ENCODE measurements around the gene CATSPERD.

DNA sequence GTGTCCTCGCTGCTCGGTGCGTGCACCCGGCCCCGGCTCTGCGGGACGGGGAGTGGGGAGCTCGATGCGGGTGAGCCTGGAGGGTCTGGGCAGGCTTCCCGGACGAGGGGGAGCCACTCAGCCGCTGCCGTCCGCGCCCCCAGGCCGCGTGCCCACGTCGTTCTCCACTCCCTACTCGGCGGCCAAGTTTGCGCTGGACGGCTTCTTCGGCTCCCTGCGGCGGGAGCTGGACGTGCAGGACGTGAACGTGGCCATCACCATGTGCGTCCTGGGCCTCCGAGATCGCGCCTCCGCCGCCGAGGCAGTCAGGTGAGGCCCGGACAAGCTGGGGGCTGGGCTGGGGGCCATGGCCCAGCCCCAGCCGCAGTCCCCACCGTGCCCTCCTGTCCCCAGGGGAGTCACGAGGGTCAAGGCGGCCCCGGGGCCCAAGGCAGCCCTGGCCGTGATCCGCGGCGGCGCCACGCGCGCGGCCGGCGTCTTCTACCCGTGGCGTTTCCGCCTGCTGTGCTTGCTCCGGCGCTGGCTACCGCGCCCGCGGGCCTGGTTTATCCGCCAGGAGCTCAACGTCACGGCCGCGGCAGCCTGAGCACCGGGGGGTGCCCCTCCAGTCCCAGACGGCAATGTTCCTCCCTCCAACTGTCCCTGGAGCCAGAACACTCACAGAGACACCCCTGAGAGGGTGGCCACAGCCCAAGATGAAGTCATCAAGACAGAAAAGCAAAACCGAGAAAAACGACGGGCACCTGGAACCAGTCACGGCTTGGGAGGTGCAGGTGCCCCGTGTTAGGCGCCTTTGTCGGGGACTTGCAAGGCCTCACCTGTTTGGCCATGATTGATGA lies 32.9 kb upstream of the CATSPERD start:
- TF ChIP-seq, protein P1, sequence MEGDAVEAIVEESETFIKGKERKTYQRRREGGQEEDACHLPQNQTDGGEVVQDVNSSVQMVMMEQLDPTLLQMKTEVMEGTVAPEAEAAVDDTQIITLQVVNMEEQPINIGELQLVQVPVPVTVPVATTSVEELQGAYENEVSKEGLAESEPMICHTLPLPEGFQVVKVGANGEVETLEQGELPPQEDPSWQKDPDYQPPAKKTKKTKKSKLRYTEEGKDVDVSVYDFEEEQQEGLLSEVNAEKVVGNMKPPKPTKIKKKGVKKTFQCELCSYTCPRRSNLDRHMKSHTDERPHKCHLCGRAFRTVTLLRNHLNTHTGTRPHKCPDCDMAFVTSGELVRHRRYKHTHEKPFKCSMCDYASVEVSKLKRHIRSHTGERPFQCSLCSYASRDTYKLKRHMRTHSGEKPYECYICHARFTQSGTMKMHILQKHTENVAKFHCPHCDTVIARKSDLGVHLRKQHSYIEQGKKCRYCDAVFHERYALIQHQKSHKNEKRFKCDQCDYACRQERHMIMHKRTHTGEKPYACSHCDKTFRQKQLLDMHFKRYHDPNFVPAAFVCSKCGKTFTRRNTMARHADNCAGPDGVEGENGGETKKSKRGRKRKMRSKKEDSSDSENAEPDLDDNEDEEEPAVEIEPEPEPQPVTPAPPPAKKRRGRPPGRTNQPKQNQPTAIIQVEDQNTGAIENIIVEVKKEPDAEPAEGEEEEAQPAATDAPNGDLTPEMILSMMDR (IDR thresholded peaks at IDR 0.05): peak; percentile 73
- no peak for TF ChIP-seq ZFX (IDR thresholded peaks at IDR 0.05; ENCODE audit: borderline replicate concordance)
